ENCODE data around the gene PPEF2. TPM values are rescaled to one million over a fixed set of nuclear protein-coding genes. Genes with fewer than 3 reads are reported as not detected.

PPEF2 gene
- total RNA-seq, 1 donor from 2014 or later = 0.07 TPM

DNA sequence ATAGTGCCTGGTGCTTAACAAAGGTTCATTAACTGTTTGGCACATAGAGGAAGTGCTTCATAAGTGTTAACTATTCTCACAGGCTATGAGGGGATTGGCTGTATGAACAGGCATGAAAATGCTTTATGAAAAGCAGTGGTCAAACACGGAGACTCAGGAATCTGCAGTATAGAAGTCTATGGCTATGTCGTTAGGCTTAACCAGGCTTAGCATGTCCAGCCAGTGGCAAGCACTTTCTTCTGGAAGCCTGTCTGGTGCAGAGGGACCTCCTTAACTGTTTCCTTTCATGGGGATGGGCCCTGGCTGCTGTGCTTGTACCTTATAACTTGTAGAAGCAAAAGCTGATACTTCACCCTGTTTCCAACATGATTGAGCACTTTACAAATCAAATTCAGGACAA is 78.4 kb downstream of the PPEF2 start:
- Mint-ChIP-seq H3K9me3 (no peaks in the 10 kb centered on the region), H3K27me3 (ENCODE audit: insufficient read depth, low read depth) (no peaks in the 10 kb centered on the region), H3K4me1 (no peaks in the 10 kb centered on the region), H3K36me3 (no peaks in the 10 kb centered on the region), H3K27ac (no peak overlapping the region), H3K4me3 (no peak overlapping the region)
- TF ChIP-seq CTCF (IDR thresholded peaks at IDR 0.05) = no peak
- no peak for TF ChIP-seq EZH2 (IDR thresholded peaks at IDR 0.05)
- no peak for TF ChIP-seq EZH2phosphoT487 (IDR thresholded peaks at IDR 0.05)
- no peak for DNase-seq (ENCODE audit: low spot score)
- Histone ChIP-seq H3K79me2 (ENCODE audit: low read depth) (no peaks in the 10 kb centered on the region), H3K4me2 (no peak overlapping the region), H2AFZ (replicated peaks) (no peak overlapping the region), H3K4me3 (no peak overlapping the region), H3K27me3 (no peaks in the 10 kb centered on the region), H3K27ac (no peak overlapping the region), H3K9ac (no peak overlapping the region), H3F3A (ENCODE audit: low read depth) (no peaks in the 10 kb centered on the region), H3K9me3 (ENCODE audit: low read depth) (no peaks in the 10 kb centered on the region), H3K4me1 (no peaks in the 10 kb centered on the region), H3K36me3 (no peaks in the 10 kb centered on the region), H4K20me1 (ENCODE audit: low read depth) (no peaks in the 10 kb centered on the region)

GRCh38 chr4:75822416-75822815 is 79.8 kb downstream of the PPEF2 start:
- Histone ChIP-seq H3K27ac (no peak overlapping the region), H3K4me2 (no peak overlapping the region), H4K20me1 (ENCODE audit: low read depth) (no peaks in the 10 kb centered on the region), H3K79me2 (ENCODE audit: low read depth) (no peaks in the 10 kb centered on the region), H3F3A (ENCODE audit: low read depth) (no peaks in the 10 kb centered on the region), H3K36me3 (no peaks in the 10 kb centered on the region), H3K9me3 (ENCODE audit: low read depth) (no peaks in the 10 kb centered on the region), H3K4me1 (no peaks in the 10 kb centered on the region), H3K27me3 (no peaks in the 10 kb centered on the region), H3K4me3 (no peak overlapping the region), H2AFZ (replicated peaks) (no peak overlapping the region), H3K9ac (no peak overlapping the region)
- no peak overlapping the region for H3K27ac Mint-ChIP-seq
- no peak overlapping the region for H3K4me3 Mint-ChIP-seq
- TF ChIP-seq EZH2phosphoT487 (IDR thresholded peaks at IDR 0.05) = no peak
- TF ChIP-seq CTCF (IDR thresholded peaks at IDR 0.05) = no peak
- no peak for TF ChIP-seq EZH2 (IDR thresholded peaks at IDR 0.05)
- no peak for DNase-seq (ENCODE audit: low spot score)
- no peaks in the 10 kb centered on the region for H3K36me3 Mint-ChIP-seq
- no peaks in the 10 kb centered on the region for H3K27me3 Mint-ChIP-seq (ENCODE audit: insufficient read depth, low read depth)
- H3K4me1 Mint-ChIP-seq = no peaks in the 10 kb centered on the region
- H3K9me3 Mint-ChIP-seq = no peaks in the 10 kb centered on the region

DNA sequence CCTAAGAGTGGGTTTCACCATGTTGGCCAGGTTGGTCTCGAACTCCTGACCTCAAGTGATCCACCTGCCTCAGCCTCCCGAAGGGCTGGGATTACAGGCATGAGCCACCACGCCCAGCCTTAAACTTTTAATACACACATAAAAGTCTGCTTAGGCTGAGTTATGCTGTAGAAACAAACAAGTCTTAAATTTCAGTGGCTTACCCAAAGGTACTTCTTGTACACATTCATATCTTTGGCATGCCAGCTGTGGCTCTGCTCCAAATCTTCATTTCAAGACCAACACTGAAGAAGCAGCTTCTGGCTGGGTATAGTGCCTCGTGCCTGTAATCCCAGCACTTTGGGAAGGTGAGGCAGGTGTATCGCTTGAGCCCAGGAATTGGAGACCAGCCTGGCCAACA is 80.3 kb downstream of the PPEF2 start:
- no peak overlapping the region for H3K4me3 ChIP-seq
- Mint-ChIP-seq H3K27me3 (ENCODE audit: insufficient read depth, low read depth) (no peaks in the 10 kb centered on the region), H3K36me3 (no peaks in the 10 kb centered on the region), H3K4me1 (no peaks in the 10 kb centered on the region), H3K9me3 (no peaks in the 10 kb centered on the region), H3K27ac (no peak overlapping the region), H3K4me3 (no peak overlapping the region)
- H3K4me2 ChIP-seq = no peak overlapping the region
- H3K27me3 ChIP-seq = no peaks in the 10 kb centered on the region
- no peak for TF ChIP-seq EZH2 (IDR thresholded peaks at IDR 0.05)
- TF ChIP-seq CTCF (IDR thresholded peaks at IDR 0.05) = no peak
- TF ChIP-seq EZH2phosphoT487 (IDR thresholded peaks at IDR 0.05) = no peak
- no peaks in the 10 kb centered on the region for H3K9me3 ChIP-seq (ENCODE audit: low read depth)
- no peak for DNase-seq (ENCODE audit: low spot score)
- no peak overlapping the region for H3K27ac ChIP-seq
- H3F3A ChIP-seq (ENCODE audit: low read depth) = no peaks in the 10 kb centered on the region
- H3K4me1 ChIP-seq = no peaks in the 10 kb centered on the region
- no peak overlapping the region for H3K9ac ChIP-seq
- H3K36me3 ChIP-seq = no peaks in the 10 kb centered on the region
- H4K20me1 ChIP-seq (ENCODE audit: low read depth) = no peaks in the 10 kb centered on the region
- no peak overlapping the region for H2AFZ ChIP-seq (replicated peaks)
- no peaks in the 10 kb centered on the region for H3K79me2 ChIP-seq (ENCODE audit: low read depth)

GRCh38 chr4:75821216-75821615 is 81.0 kb downstream of the PPEF2 start:
- no peaks in the 10 kb centered on the region for H3F3A ChIP-seq (ENCODE audit: low read depth)
- no peak for DNase-seq (ENCODE audit: low spot score)
- no peaks in the 10 kb centered on the region for H3K36me3 ChIP-seq
- Mint-ChIP-seq H3K27ac (no peak overlapping the region), H3K36me3 (peaks cover 3% of the 10 kb centered on the region), H3K4me1 (no peaks in the 10 kb centered on the region), H3K9me3 (no peaks in the 10 kb centered on the region), H3K4me3 (no peak overlapping the region), H3K27me3 (ENCODE audit: insufficient read depth, low read depth) (no peaks in the 10 kb centered on the region)
- H4K20me1 ChIP-seq (ENCODE audit: low read depth) = no peaks in the 10 kb centered on the region
- H3K4me1 ChIP-seq = no peaks in the 10 kb centered on the region
- no peaks in the 10 kb centered on the region for H3K9me3 ChIP-seq (ENCODE audit: low read depth)
- H3K27ac ChIP-seq = no peak overlapping the region
- TF ChIP-seq EZH2 (IDR thresholded peaks at IDR 0.05) (no peak), CTCF (IDR thresholded peaks at IDR 0.05) (no peak), EZH2phosphoT487 (IDR thresholded peaks at IDR 0.05) (no peak)
- no peaks in the 10 kb centered on the region for H3K27me3 ChIP-seq
- no peak overlapping the region for H3K4me2 ChIP-seq
- H2AFZ ChIP-seq (replicated peaks) = no peak overlapping the region
- no peaks in the 10 kb centered on the region for H3K79me2 ChIP-seq (ENCODE audit: low read depth)
- H3K4me3 ChIP-seq = no peak overlapping the region
- no peak overlapping the region for H3K9ac ChIP-seq

Data from neural progenitor cell (in vitro differentiated cells).